ENCODE data around the gene ENTREP3.

- TF ChIP-seq CTCF (IDR thresholded peaks at IDR 0.05) (no peak), EP300 (IDR thresholded peaks at IDR 0.05) (no peak)
Measured at GRCh38 chr1:155247667-155248553, 7.4 kb downstream of the ENTREP3 start.
